GM12875 (cell line): Measurements from ENCODE around the gene ZKSCAN3.

Experiments
- H3K4me3 ChIP-seq: one replicate; pipeline ENCODE4 v1.5.1; 2011; ENCODE audit warnings: low read depth, low read length, control low read depth
- CTCF ChIP-seq: IDR thresholded peaks from 2 replicates; pipeline ENCODE4 v1.5.1; 2011; ENCODE audit warnings: low read depth, mild to moderate bottlenecking, control low read depth, inconsistent platforms, low read length, moderate library complexity, borderline replicate concordance; ENCODE audit not compliant: insufficient read depth

The ZKSCAN3 gene

GRCh38 chr6:28335564-28336283, 14.0 kb upstream of the ZKSCAN3 start, which contains the start of gene ZSCAN31:
Gene ZSCAN31, minus strand, starts transcription at chr6:28336148. Its CDS starts 6,465 bp downstream, at chr6:28329683.
- H3K4me3 ChIP-seq, result peak within 1 kb of the TSS; percentile 53
- TF ChIP-seq CTCF, result no peak

GRCh38 chr6:28336284-28337120, 13.2 kb upstream of the ZKSCAN3 start:
- TF ChIP-seq CTCF, result no peak
- peak overlapping the region; percentile 53 for H3K4me3 ChIP-seq

- TF ChIP-seq CTCF, result no peak
- no peak overlapping the region for H3K4me3 ChIP-seq
Measured at GRCh38 chr6:28337121-28337520, 12.6 kb upstream of the ZKSCAN3 start.

- H3K4me3 ChIP-seq, result no peak overlapping the region
- TF ChIP-seq CTCF, result no peak
Measured at GRCh38 chr6:28340310-28341095, 9.2 kb upstream of the ZKSCAN3 start.

GRCh38 chr6:28343898-28344677, 5.7 kb upstream of the ZKSCAN3 start:
- H3K4me3 ChIP-seq, result no peak overlapping the region
- no peak for TF ChIP-seq CTCF

GRCh38 chr6:28345201-28345600, 4.5 kb upstream of the ZKSCAN3 start:
- H3K4me3 ChIP-seq, result no peak overlapping the region
- TF ChIP-seq CTCF, result no peak
